Brain microvascular endothelial cell (primary cell): ENCODE data around the gene PLCG2.

ENCODE experiments used
- DNase-seq: peaks from one replicate; pipeline ENCODE4 v3.0.0-alpha.2; 2020
- H3K27ac ChIP-seq: fragments of 250-450 bp; sonication (Bioruptor Pico); 2 replicates; pipeline ENCODE4 v1.5.1; 2020; ENCODE audit warnings: mild to moderate bottlenecking, moderate library complexity
- H3K27me3 ChIP-seq: fragments of 250-450 bp; sonication (Bioruptor Pico); replicated peaks from 2 replicates; pipeline ENCODE4 v1.5.1; 2020; ENCODE audit warnings: mild to moderate bottlenecking
- H3K36me3 ChIP-seq: fragments of 250-450 bp; sonication (Bioruptor Pico); replicated peaks from 2 replicates; pipeline ENCODE4 v1.5.1; 2020; ENCODE audit warnings: mild to moderate bottlenecking
- H3K4me3 ChIP-seq: 2 replicates; pipeline ENCODE4 v1.5.1; 2011; ENCODE audit warnings: low read depth, mild to moderate bottlenecking, control low read depth, low read length, moderate library complexity
- CTCF ChIP-seq: IDR thresholded peaks from 2 replicates; pipeline ENCODE4 v1.5.1; 2011; ENCODE audit warnings: low read depth, mild to moderate bottlenecking, moderate library complexity, low read length, control low read depth, inconsistent platforms; ENCODE audit errors: missing control alignments
- in situ Hi-C: cut with HindIII; loops from 2 replicates; pipeline ENCODE4 v1.10.0; 2017; ENCODE audit warnings: low sequenced_read_pairs, low pct_ligation_motif_present

PLCG2 gene

GRCh38 chr16:81878529-81878928 is 99.4 kb downstream of the PLCG2 start:
- no peak overlapping the region for H3K27ac ChIP-seq
- no peak for TF ChIP-seq CTCF
- no peaks in the 10 kb centered on the region for H3K36me3 ChIP-seq
- H3K4me3 ChIP-seq, result no peak overlapping the region
- H3K27me3 ChIP-seq, result no peaks in the 10 kb centered on the region
- in situ Hi-C loops, result no loop called here
- DNase-seq, result no peak

GRCh38 chr16:81879625-81880024 is 100.5 kb downstream of the PLCG2 start:
- in situ Hi-C loops, result no loop called here
- Histone ChIP-seq H3K4me3 (no peak overlapping the region), H3K27ac (no peak overlapping the region), H3K36me3 (no peaks in the 10 kb centered on the region), H3K27me3 (no peaks in the 10 kb centered on the region)
- DNase-seq, result no peak
- peak; percentile 36 for TF ChIP-seq CTCF

- in situ Hi-C loops, result no loop called here
Measured at GRCh38 chr16:81880816-81881215, 101.7 kb downstream of the PLCG2 start.

GRCh38 chr16:81881228-81881627 is 102.1 kb downstream of the PLCG2 start:
- in situ Hi-C loops, result no loop called here
- H3K36me3 ChIP-seq, result no peaks in the 10 kb centered on the region
- no peak for TF ChIP-seq CTCF
- no peak for DNase-seq
- no peak overlapping the region for H3K4me3 ChIP-seq
- no peaks in the 10 kb centered on the region for H3K27me3 ChIP-seq
- no peak overlapping the region for H3K27ac ChIP-seq

More at GRCh38 chr16:81880816-81881215, 101.7 kb downstream of the PLCG2 start:
- H3K4me3 ChIP-seq, result no peak overlapping the region
- H3K27ac ChIP-seq, result no peak overlapping the region
- no peaks in the 10 kb centered on the region for H3K27me3 ChIP-seq
- DNase-seq, result no peak
- no peak for TF ChIP-seq CTCF
- H3K36me3 ChIP-seq, result no peaks in the 10 kb centered on the region

GRCh38 chr16:81882559-81882958 is 103.5 kb downstream of the PLCG2 start:
- Histone ChIP-seq H3K4me3 (no peak overlapping the region), H3K27me3 (no peaks in the 10 kb centered on the region), H3K27ac (no peak overlapping the region), H3K36me3 (no peaks in the 10 kb centered on the region)
- TF ChIP-seq CTCF, result no peak
- in situ Hi-C loops, result no loop called here
- no peak for DNase-seq

- TF ChIP-seq CTCF, result no peak
- H3K27ac ChIP-seq, result no peak overlapping the region
- no peak overlapping the region for H3K4me3 ChIP-seq
- H3K36me3 ChIP-seq, result no peaks in the 10 kb centered on the region
- H3K27me3 ChIP-seq, result no peaks in the 10 kb centered on the region
- no peak for DNase-seq
- in situ Hi-C loops, result no loop called here
Measured at GRCh38 chr16:81883235-81883634, 104.1 kb downstream of the PLCG2 start.
